ENCODE results near the gene BACH2.

DNA sequence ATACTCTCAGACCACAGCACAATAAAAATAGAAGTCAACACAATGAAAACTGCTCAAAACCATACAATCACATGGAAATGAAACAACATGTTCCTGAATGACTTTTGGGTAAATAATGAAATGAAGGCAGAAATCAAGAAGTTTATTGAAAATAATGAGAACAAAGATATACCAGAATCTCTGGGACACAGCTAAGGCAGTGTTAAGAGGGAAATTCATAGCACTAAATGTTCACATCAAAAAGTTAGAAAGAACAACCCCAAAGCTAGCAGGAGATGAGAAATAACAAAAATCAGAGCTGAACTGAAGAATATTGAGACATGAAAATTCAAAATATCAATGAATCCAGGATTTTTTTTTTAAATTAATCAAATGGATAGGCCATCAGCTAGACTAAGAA is 183.3 kb downstream of the BACH2 start:
- TF ChIP-seq, protein P1, sequence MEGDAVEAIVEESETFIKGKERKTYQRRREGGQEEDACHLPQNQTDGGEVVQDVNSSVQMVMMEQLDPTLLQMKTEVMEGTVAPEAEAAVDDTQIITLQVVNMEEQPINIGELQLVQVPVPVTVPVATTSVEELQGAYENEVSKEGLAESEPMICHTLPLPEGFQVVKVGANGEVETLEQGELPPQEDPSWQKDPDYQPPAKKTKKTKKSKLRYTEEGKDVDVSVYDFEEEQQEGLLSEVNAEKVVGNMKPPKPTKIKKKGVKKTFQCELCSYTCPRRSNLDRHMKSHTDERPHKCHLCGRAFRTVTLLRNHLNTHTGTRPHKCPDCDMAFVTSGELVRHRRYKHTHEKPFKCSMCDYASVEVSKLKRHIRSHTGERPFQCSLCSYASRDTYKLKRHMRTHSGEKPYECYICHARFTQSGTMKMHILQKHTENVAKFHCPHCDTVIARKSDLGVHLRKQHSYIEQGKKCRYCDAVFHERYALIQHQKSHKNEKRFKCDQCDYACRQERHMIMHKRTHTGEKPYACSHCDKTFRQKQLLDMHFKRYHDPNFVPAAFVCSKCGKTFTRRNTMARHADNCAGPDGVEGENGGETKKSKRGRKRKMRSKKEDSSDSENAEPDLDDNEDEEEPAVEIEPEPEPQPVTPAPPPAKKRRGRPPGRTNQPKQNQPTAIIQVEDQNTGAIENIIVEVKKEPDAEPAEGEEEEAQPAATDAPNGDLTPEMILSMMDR (IDR thresholded peaks at IDR 0.05) = no peak
- TF ChIP-seq POLR2A (IDR thresholded peaks at IDR 0.05) (no peak), POLR2AphosphoS5 (IDR thresholded peaks at IDR 0.05; ENCODE audit: insufficient read depth in 1 of 2, low read depth in 1 of 2) (no peak)
